Endothelial cell of umbilical vein (primary cell): Measurements from ENCODE around the gene CIDEB. TPM values are rescaled to one million over a fixed set of nuclear protein-coding genes. Genes with fewer than 3 reads are reported as not detected.

ENCODE experiments used
- BruUV-seq: library from RNA; stranded (reverse); fragments of 400-500 nt; replicated peaks from 2 replicates; lab custom pipeline; 2021; lab: Mats Ljungman, UMichigan
- CTCF ChIA-PET: fragments of 300-600, 350-600 bp; sonication (Branson Sonifier 250); formaldehyde crosslinking; loops from one replicate; lab custom pipeline; 2021; ENCODE audit warnings: antibody characterized with exemption, inconsistent platforms; lab: Charles Lee
- POLR2A ChIA-PET: fragments of 300-600, 350-600 bp; sonication (Branson Sonifier 250); formaldehyde crosslinking; loops from one replicate; lab custom pipeline; 2021; ENCODE audit warnings: antibody characterized with exemption, inconsistent platforms; lab: Charles Lee
- DNase-seq: peaks from one replicate; pipeline ENCODE4 v3.0.0-alpha.2; 2011; ENCODE audit warnings: low read depth, low spot score
- FAIRE-seq: peaks from 2 replicates; lab custom pipeline; 2011; peaks lifted over from hg19 to GRCh38; lab: Jason Lieb, UNC
- H2AFZ ChIP-seq: 2 replicates; pipeline ENCODE4 v1.6.0; 2012; ENCODE audit warnings: low read depth, low read length, control low read depth, inconsistent platforms
- H3K27ac ChIP-seq: 2 replicates; pipeline ENCODE4 v1.5.1; 2011; ENCODE audit warnings: low read depth, mild to moderate bottlenecking, control low read depth, low read length, moderate library complexity; ENCODE audit not compliant: insufficient read depth
- H3K27me3 ChIP-seq, 2 experiments: 2 replicates each; pipeline versions ENCODE4 v1.6.0 to v1.6.1; 2011; ENCODE audit warnings: low read length in 2 of 2, mixed read lengths in 1 of 2; ENCODE audit not compliant: control insufficient read depth in 2 of 2, insufficient read depth in 2 of 2
- H3K36me3 ChIP-seq, 2 experiments: 2 replicates in 1 of 2; 3 replicates in 1 of 2; pipeline ENCODE4 v1.5.1; 2011; ENCODE audit warnings: low read length in 2 of 2, mild to moderate bottlenecking in 1 of 2, moderate library complexity in 1 of 2; ENCODE audit not compliant: control insufficient read depth in 2 of 2, insufficient read depth in 2 of 2; ENCODE audit errors: extremely low read depth in 1 of 2
- H3K4me1 ChIP-seq: 3 replicates; pipeline ENCODE4 v1.5.1; 2011; ENCODE audit warnings: mild to moderate bottlenecking, low read length; ENCODE audit not compliant: control insufficient read depth, insufficient read depth; ENCODE audit errors: extremely low read depth
- H3K4me2 ChIP-seq: 2 replicates; pipeline ENCODE4 v1.6.1; 2011; ENCODE audit warnings: low read length, control low read depth, mixed read lengths; ENCODE audit not compliant: insufficient read depth
- H3K4me3 ChIP-seq, 3 experiments: fragments of 200-600 bp in 1 of 3; sonication (generic), shearing (Covaris generic) in 1 of 3; replicated peaks in 1 of 3; 2 replicates each; pipeline ENCODE4 v1.5.1; 2011 to 2016; ENCODE audit warnings: control low read depth in 3 of 3, low read length in 3 of 3, mild to moderate bottlenecking in 2 of 3, inconsistent platforms in 1 of 3, low read depth in 1 of 3, moderate library complexity in 1 of 3; ENCODE audit not compliant: insufficient read depth in 1 of 3
- H3K79me2 ChIP-seq: 2 replicates; pipeline ENCODE4 v1.6.0; 2012; ENCODE audit warnings: low read length, inconsistent platforms; ENCODE audit not compliant: control insufficient read depth, insufficient read depth
- H3K9ac ChIP-seq: replicated peaks from 2 replicates; pipeline ENCODE3; 2011; ENCODE audit warnings: low read length, control low read depth; ENCODE audit not compliant: insufficient read depth; ENCODE audit errors: extremely low read depth
- H3K9me1 ChIP-seq: replicated peaks from 3 replicates; pipeline ENCODE4 v1.6.0; 2011; ENCODE audit warnings: mild to moderate bottlenecking, low read length; ENCODE audit not compliant: control insufficient read depth, insufficient read depth; ENCODE audit errors: extremely low read depth
- H3K9me3 ChIP-seq: replicated peaks from 2 replicates; pipeline ENCODE4 v1.5.1; 2012; ENCODE audit warnings: low read length, inconsistent platforms; ENCODE audit not compliant: control insufficient read depth, insufficient read depth
- H4K20me1 ChIP-seq: replicated peaks from 2 replicates; pipeline ENCODE3; 2011; ENCODE audit warnings: mild to moderate bottlenecking, low read length; ENCODE audit not compliant: control insufficient read depth, insufficient read depth; ENCODE audit errors: extremely low read depth
- CTCF ChIP-seq, 2 donors: IDR thresholded peaks; 1 replicate in 1 of 2; 2 replicates in 1 of 2; pipeline ENCODE4 v1.5.1; 2011; ENCODE audit warnings: low read length in 2 of 2, mild to moderate bottlenecking in 2 of 2, moderate library complexity in 2 of 2, control low read depth in 1 of 2, inconsistent platforms in 1 of 2, low read depth in 1 of 2; ENCODE audit not compliant: insufficient read depth in 1 of 2; ENCODE audit errors: extremely low read depth in 1 of 2
- EZH2 ChIP-seq: IDR thresholded peaks from 2 replicates; pipeline ENCODE4 v1.6.1; 2012; ENCODE audit warnings: borderline replicate concordance, low read depth, mild to moderate bottlenecking, moderate library complexity, low read length, inconsistent platforms; ENCODE audit not compliant: severe bottlenecking
- FOS ChIP-seq: IDR thresholded peaks from 2 replicates; pipeline ENCODE4 v1.6.1; 2011; ENCODE audit warnings: mild to moderate bottlenecking, low read length, moderate library complexity, borderline replicate concordance; ENCODE audit not compliant: insufficient read depth
- MAX ChIP-seq: IDR thresholded peaks from 2 replicates; pipeline ENCODE4 v1.6.1; 2011; ENCODE audit not compliant: insufficient read depth, insufficient read length
- MYC ChIP-seq: IDR thresholded peaks from one replicate; pipeline ENCODE4 v1.6.1; 2011; ENCODE audit warnings: mild to moderate bottlenecking, low read depth, low read length
- POLR2A ChIP-seq: IDR thresholded peaks from 2 replicates; pipeline ENCODE4 v1.6.1; 2012; ENCODE audit warnings: low read depth, mild to moderate bottlenecking, control low read depth, low read length
- dilution Hi-C: fragments of 300-500 bp; cut with MboI; formaldehyde crosslinking; loops from one replicate; pipeline ENCODE4 v1.15.0; 2019; ENCODE audit warnings: low sequenced_read_pairs; ENCODE audit not compliant: extremely low pct_ligation_motif_present
- intact Hi-C: fragments of 100-400 bp; cut with micrococcal nuclease; formaldehyde crosslinking; loops from one replicate; pipeline ENCODE4 v1.10.0; 2022
- polyA plus RNA-seq, 4 experiments: library from polyadenylated mRNA; depleted of rRNA in 3 of 4; stranded (reverse) in 3 of 4; unstranded in 1 of 4; fragments of >200 nt; gene quantifications; 2 replicates each; pipeline versions ENCODE4 v1.2.1 to v1.2.3, GENCODE V29; 2011 to 2012; ENCODE audit warnings: missing spikeins in 1 of 4
- total RNA-seq: library from RNA; stranded (reverse); gene quantifications from 2 replicates; pipeline ENCODE4 v1.2.3, GENCODE V29; 2021

Gene CIDEB
- total and polyA plus RNA-seq, 2 donors (not counting 3 experiments of a cell fraction or from before 2014, with no cell fraction given), result 5.2 to 7.2 TPM

GRCh38 chr14:24258548-24259265, 49.1 kb downstream of the CIDEB start:
- FAIRE-seq, result no peak
- BruUV-seq, result no TSS peak

More at GRCh38 chr14:24258548-24259265, 49.1 kb downstream of the CIDEB start:
- ChIA-PET CTCF (interaction anchor here (0.8 to 1.6 kb wide), 3 partner anchors 16 kb away, joined by 3 to 4 read pairs (median 3); partner anchors contain the start of gene TINF2), POLR2A (no interaction called here)
- no peaks in the 10 kb centered on the region for H4K20me1 ChIP-seq
- no peak overlapping the region for H3K27ac ChIP-seq
- no peak overlapping the region for H3K9ac ChIP-seq
- H3K4me1 ChIP-seq, result no peaks in the 10 kb centered on the region
- H3K4me3 ChIP-seq, result no peak overlapping the region
- peaks cover 0 to 3% of the 10 kb centered on the region in 2 experiments for H3K36me3 ChIP-seq
- no peak overlapping the region for H3K4me2 ChIP-seq
- intact Hi-C loops (no loop called here), dilution Hi-C loops (no loop called here)
- H3K79me2 ChIP-seq, result no peaks in the 10 kb centered on the region
- H3K9me1 ChIP-seq, result no peaks in the 10 kb centered on the region
- H3K9me3 ChIP-seq, result no peaks in the 10 kb centered on the region
- no peak for DNase-seq
- no peak for TF ChIP-seq MYC
- TF ChIP-seq MAX, result no peak
- TF ChIP-seq CTCF (IDR thresholded peaks at IDR 0.05; ENCODE audit: extremely low read depth in 1 of 2, insufficient read depth in 1 of 2, low read depth in 1 of 2, low read length in 2 of 2), result no peak
- TF ChIP-seq POLR2A, result no peak
- TF ChIP-seq FOS, result no peak
- no peak for TF ChIP-seq EZH2
- no peaks in the 10 kb centered on the region for H3K27me3 ChIP-seq
- no peak overlapping the region for H2AFZ ChIP-seq
